Measurements from ENCODE around the gene MVD. TPM values are rescaled to one million over a fixed set of nuclear protein-coding genes. Genes with fewer than 3 reads are reported as not detected.

Gene MVD
- polyA plus RNA-seq, 1 donor (not counting 4 experiments of a cell fraction or from before 2014, with no cell fraction given) = 59.6 TPM

GRCh38 chr16:88706965-88707826 lies 44.3 kb upstream of the MVD start:
- peak overlapping the region; percentile 89 for H2AFZ ChIP-seq (ENCODE audit: control insufficient read depth, low read length)

GRCh38 chr16:88706229-88706964 lies 43.5 kb upstream of the MVD start, which contains the start of the genes CTU2 and RNF166:
Gene CTU2, plus strand, starts transcription at chr16:88706503. Its CDS starts 28 bp downstream, at chr16:88706531.
Gene RNF166, minus strand, starts transcription at chr16:88706408. Its CDS starts 83 bp downstream, at chr16:88706325.
- Histone ChIP-seq H2AFZ (ENCODE audit: control insufficient read depth, low read length) (peak within 1 kb of the TSS; percentile 89), H3K4me1 (ENCODE audit: control insufficient read depth, extremely low read depth, insufficient read depth, low read length) (peaks cover 9% of the 10 kb centered on the region), H3K9me1 (ENCODE audit: control insufficient read depth, extremely low read depth, insufficient read depth, low read length) (no peaks in the 10 kb centered on the region), H3K4me2 (ENCODE audit: control insufficient read depth, extremely low read depth, insufficient read depth, low read depth, low read length) (peak within 1 kb of the TSS; percentile 91), H3K9ac (ENCODE audit: control insufficient read depth, extremely low read depth, insufficient read depth, low read length) (peak within 1 kb of the TSS; percentile 85), H3K27ac (ENCODE audit: control insufficient read depth, insufficient read depth, low read length) (peak within 1 kb of the TSS; percentile 58), H3K79me2 (ENCODE audit: control insufficient read depth, insufficient read depth, low read length) (peaks cover 21% of the 10 kb centered on the region), H3K9me3 (ENCODE audit: control insufficient read depth, low read depth, low read length) (no peaks in the 10 kb centered on the region), H3K27me3 (ENCODE audit: control insufficient read depth, extremely low read depth, insufficient read depth, low read length) (no peaks in the 10 kb centered on the region), H3K36me3 (ENCODE audit: control insufficient read depth in 2 of 2, extremely low read depth in 1 of 2, insufficient read depth in 2 of 2, low read length in 2 of 2) (peaks cover 4 to 5% of the 10 kb centered on the region in 2 experiments), H3K4me3 (ENCODE audit: control insufficient read depth in 2 of 3, extremely low read depth in 1 of 3, insufficient read depth in 2 of 3, low read depth in 1 of 3, low read length in 3 of 3) (peak within 1 kb of the TSS; percentile 92 to 97 (median 95)), H4K20me1 (ENCODE audit: control insufficient read depth, extremely low read depth, insufficient read depth, low read length) (no peaks in the 10 kb centered on the region)
- FAIRE-seq (no peak), DNase-seq (ENCODE audit: low read depth, low spot score) (no peak)
- TF ChIP-seq CTCF (optimal IDR thresholded peaks at IDR 0.05 in 1 of 3, IDR thresholded peaks at IDR 0.05 in 1 of 3, conservative IDR thresholded peaks at IDR 0.05 in 1 of 3; ENCODE audit: extremely low read depth in 1 of 3, insufficient read depth in 2 of 3, low read length in 3 of 3) = no peak
- TF ChIP-seq EZH2 (IDR thresholded peaks at IDR 0.05; ENCODE audit: low read length) = no peak
- dilution Hi-C loops (cut with MboI; ENCODE audit: extremely low pct_ligation_motif_present, low sequenced_read_pairs) = no loop called here

More at GRCh38 chr16:88706965-88707826, 44.3 kb upstream of the MVD start:
- Histone ChIP-seq H3K9ac (ENCODE audit: control insufficient read depth, extremely low read depth, insufficient read depth, low read length) (peak overlapping the region; percentile 85), H4K20me1 (ENCODE audit: control insufficient read depth, extremely low read depth, insufficient read depth, low read length) (no peaks in the 10 kb centered on the region), H3K4me3 (ENCODE audit: control insufficient read depth in 2 of 3, extremely low read depth in 1 of 3, insufficient read depth in 2 of 3, low read depth in 1 of 3, low read length in 3 of 3) (peak overlapping the region; percentile 92 to 97 (median 95)), H3K27me3 (ENCODE audit: control insufficient read depth, extremely low read depth, insufficient read depth, low read length) (no peaks in the 10 kb centered on the region), H3K9me1 (ENCODE audit: control insufficient read depth, extremely low read depth, insufficient read depth, low read length) (no peaks in the 10 kb centered on the region), H3K9me3 (ENCODE audit: control insufficient read depth, low read depth, low read length) (no peaks in the 10 kb centered on the region), H3K79me2 (ENCODE audit: control insufficient read depth, insufficient read depth, low read length) (peaks cover 23% of the 10 kb centered on the region), H3K36me3 (ENCODE audit: control insufficient read depth in 2 of 2, extremely low read depth in 1 of 2, insufficient read depth in 2 of 2, low read length in 2 of 2) (peaks cover 5 to 7% of the 10 kb centered on the region in 2 experiments), H3K4me1 (ENCODE audit: control insufficient read depth, extremely low read depth, insufficient read depth, low read length) (peaks cover 9% of the 10 kb centered on the region), H3K27ac (ENCODE audit: control insufficient read depth, insufficient read depth, low read length) (peak overlapping the region; percentile 58), H3K4me2 (ENCODE audit: control insufficient read depth, extremely low read depth, insufficient read depth, low read depth, low read length) (peak overlapping the region; percentile 91)
- no peak for FAIRE-seq
- dilution Hi-C loops (cut with MboI; ENCODE audit: extremely low pct_ligation_motif_present, low sequenced_read_pairs) = no loop called here
- no peak for DNase-seq (ENCODE audit: low read depth, low spot score)
- no peak for TF ChIP-seq CTCF (optimal IDR thresholded peaks at IDR 0.05 in 1 of 3, IDR thresholded peaks at IDR 0.05 in 1 of 3, conservative IDR thresholded peaks at IDR 0.05 in 1 of 3; ENCODE audit: extremely low read depth in 1 of 3, insufficient read depth in 2 of 3, low read length in 3 of 3)
- TF ChIP-seq EZH2 (IDR thresholded peaks at IDR 0.05; ENCODE audit: low read length) = no peak
